T follicular helper cell (primary cell): ENCODE results near the gene VPS13D.
"Not testable (repeated sequence)": the region's sequence is repeated elsewhere in the genome, so short reads cannot be mapped to it uniquely, and the experiment has no call there.

Experiments used
- DNase-seq: peaks from one replicate; pipeline ENCODE4 v3.0.0-alpha.2; 2020; ENCODE audit warnings: low read depth

Gene VPS13D

DNA sequence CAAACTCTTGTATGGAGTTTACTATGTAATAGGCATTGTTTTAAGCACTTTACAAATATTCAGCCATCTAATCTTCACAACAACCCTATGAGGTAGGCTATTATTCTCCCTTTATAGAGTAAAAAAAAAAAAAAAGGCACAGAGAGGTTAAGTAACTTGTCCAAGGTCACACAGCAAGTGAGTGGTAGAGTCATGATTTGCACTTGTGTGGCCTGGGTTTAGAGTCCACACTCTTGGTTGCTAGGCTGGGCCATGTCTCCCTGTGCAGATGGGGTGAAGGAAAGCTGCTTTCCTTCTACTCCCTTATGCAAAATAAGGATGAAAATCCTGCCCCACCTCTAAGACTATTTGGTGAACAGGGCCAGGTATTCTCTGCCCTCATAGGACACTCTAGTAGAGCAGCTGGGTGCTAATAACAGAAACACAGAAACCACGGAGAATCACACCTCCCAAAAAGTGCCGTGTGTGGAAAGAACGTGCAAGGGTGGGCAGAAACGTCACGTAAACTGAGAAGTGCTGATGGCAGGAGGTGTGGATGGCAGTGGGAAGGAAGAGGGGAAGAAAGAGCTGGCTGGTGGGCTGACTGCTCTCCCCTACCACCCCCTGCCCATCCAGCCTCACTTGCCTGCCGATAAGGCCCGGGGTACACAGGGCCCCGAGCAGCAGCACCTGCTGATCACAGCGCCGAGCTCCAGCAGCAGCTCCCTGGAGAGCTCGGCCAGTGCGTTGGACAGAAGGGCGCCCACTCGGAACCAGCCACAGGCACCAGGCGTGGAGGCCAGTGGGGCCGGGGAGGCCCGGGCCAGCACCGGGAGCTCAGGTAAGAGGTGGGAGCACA lies 28.3 kb upstream of the VPS13D start:
- DNase-seq, result no peak

DNA sequence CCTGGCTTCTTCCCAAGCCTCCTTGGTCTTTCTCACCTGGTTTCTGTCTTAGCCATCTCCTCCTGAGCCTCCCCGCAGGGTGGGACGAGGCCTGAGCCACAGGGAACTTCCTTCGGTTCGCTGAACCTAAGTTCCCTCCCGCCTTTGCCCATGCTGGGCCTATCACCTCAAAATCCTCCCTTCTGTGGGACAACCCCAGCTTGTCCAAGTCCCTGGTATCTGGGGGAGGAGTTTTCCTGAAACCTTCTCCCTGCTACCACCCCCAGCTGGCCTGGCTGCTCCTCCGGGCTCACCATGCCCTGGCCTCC lies 27.7 kb upstream of the VPS13D start:
- no peak for DNase-seq

DNA sequence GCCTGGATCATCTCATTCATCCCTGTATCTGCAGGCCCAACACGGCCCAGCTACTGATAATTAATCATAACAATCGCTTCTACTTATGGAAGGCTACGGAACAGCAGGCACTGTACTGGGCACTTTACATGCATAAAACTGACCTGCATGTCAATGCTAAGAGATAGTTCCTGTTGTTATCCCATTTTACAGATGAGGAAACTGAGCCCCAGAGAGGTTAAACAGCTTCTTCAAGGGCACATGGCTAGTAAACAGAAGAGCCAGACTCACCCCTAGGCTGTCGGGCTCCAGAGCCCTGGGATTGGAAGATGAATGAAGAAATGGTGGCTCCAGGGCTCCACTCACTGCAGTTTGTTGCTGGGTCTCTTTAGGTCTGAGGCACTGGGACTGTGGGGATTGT lies 27.3 kb upstream of the VPS13D start:
- no peak for DNase-seq

DNA sequence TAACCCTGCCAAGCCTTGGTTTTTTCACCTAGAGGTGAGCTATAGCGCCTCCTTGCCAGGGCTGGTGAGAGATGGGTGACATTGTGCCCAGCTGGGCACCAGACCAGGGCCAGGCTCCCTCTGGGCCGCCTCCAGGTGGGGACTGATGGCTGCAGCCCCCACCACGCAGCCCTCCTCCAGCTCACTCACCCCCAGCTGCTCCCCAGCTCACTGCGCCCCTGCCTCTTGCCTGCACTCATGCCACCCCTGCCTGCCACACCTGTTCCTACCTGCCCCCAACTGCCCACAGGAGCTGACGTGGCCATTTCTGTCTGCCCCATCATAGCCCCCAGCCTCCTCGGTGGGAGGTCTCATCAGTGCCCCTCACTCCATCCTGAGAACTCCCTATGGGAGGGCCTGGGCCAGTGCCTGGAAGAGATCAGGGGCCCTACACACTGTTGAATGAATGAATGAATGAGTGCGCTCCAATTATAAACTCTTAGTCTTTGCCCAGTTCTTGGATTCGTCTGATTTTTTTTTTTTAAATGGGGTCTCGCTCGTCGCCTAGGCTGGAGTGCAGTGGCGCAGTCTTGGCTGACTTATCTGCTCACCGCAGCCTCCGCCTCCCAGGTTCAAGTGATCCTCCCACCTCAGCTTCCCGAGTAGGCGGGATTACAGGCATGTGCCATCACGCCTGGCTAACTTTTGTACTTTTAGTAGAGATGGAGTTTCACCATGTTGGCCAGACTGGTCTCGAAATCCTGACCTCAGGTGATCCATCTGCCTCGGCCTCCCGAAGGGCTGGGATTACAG lies 26.4 kb upstream of the VPS13D start:
- no peak for DNase-seq

DNA sequence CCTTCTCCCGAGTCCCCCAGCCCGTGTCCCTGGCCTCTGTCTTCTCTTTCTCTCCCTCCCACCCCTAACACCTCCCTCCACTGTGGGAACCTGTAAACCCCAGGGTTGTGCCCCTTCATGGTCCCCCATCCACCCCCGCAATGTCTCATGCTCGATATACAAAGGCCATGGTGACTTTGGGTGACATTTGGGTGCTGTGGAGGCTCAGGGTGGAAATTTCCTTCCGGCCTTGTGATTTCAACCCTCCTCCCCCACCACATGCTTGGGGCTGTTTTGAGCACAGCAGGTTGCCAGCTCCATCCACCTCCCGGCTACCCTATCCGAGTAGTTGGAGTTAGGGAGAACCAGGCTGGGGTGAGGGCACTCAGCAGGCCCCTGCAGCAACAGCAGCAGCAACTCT lies 25.7 kb upstream of the VPS13D start:
- no peak for DNase-seq

DNA sequence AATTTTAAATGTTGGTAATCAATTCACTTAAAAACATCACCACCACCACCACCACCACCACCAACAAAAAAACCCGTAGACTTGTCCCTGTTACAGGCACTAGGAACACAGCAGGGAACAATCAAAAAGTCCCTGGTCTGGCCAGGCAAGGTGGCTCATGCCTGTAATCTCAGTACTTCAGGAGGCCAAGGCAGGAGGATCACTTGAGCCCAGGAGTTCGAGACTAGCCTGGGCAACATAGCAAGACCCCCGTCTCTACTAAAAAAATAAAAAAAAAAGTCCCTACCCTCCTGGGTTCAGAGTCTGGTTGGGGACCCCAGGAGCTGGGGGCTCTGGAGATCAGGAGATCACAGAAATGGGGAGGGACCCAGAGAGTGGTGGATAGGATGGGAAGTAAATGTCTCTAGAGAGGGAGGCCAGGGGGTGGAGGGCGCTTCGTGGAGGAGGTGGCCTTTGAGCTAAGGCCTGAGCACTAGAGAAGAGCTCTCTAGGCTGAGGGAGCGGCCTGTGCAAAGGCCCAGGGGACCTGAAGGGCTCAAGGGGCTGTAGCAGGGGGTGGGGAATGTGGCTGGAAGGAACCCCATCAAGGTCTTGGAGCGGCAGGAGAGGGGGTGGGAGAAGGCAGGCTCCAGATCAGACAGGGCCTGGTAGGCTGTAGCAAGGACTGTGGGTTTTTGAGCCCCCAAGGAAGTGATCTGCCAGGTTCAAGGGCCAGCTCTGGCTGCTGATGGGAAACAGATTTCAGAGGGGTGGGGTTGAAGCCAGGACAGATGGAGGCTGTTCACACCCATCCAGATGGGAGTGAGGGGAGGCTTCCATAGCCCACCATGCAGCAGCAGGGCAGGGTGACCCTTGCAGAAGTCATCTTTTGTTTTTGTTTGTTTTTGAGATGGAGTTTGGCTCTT lies 24.8 kb upstream of the VPS13D start:
- no peak for DNase-seq

DNA sequence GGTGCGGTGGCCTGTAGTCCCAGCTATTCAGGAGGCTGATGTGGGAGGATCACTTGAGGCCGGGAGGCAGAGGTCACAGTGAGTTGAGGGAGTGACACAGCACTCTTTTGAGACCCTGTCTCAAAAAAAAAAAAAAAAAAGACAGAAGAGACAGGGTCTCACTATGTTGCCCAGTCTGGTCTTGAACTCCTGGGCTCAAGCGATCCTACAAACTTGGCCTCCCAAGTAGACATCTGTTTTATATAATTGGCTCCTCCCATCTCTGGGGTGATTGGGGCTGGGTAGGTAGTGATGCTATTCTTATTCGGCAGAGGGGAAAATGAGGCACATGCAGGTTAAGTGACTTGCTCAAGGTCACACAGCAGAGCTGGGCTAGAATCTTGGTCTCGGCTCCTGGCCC lies 23.6 kb upstream of the VPS13D start:
- no peak for DNase-seq

DNA sequence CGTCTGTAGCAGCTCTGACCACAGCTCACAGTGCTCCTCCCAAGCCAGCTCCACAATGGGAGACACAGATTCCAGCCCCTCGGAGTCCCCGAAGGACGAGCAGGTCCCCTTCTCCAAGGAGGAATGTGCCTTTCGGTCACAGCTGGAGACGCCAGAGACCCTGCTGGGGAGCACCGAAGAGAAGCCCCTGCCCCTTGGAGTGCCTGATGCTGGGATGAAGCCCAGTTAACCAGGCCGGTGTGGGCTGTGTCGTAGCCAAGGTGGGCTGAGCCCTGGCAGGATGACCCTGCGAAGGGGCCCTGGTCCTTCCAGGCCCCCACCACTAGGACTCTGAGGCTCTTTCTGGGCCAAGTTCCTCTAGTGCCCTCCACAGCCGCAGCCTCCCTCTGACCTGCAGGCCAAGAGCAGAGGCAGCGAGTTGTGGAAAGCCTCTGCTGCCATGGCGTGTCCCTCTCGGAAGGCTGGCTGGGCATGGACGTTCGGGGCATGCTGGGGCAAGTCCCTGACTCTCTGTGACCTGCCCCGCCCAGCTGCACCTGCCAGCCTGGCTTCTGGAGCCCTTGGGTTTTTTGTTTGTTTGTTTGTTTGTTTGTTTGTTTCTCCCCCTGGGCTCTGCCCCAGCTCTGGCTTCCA lies 22.9 kb upstream of the VPS13D start:
- no peak for DNase-seq

DNA sequence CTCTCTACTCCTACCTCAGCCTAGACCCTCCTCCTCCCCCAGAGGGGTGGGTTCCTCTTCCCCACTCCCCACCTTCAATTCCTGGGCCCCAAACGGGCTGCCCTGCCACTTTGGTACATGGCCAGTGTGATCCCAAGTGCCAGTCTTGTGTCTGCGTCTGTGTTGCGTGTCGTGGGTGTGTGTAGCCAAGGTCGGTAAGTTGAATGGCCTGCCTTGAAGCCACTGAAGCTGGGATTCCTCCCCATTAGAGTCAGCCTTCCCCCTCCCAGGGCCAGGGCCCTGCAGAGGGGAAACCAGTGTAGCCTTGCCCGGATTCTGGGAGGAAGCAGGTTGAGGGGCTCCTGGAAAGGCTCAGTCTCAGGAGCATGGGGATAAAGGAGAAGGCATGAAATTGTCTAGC lies 21.6 kb upstream of the VPS13D start:
- no peak for DNase-seq

DNA sequence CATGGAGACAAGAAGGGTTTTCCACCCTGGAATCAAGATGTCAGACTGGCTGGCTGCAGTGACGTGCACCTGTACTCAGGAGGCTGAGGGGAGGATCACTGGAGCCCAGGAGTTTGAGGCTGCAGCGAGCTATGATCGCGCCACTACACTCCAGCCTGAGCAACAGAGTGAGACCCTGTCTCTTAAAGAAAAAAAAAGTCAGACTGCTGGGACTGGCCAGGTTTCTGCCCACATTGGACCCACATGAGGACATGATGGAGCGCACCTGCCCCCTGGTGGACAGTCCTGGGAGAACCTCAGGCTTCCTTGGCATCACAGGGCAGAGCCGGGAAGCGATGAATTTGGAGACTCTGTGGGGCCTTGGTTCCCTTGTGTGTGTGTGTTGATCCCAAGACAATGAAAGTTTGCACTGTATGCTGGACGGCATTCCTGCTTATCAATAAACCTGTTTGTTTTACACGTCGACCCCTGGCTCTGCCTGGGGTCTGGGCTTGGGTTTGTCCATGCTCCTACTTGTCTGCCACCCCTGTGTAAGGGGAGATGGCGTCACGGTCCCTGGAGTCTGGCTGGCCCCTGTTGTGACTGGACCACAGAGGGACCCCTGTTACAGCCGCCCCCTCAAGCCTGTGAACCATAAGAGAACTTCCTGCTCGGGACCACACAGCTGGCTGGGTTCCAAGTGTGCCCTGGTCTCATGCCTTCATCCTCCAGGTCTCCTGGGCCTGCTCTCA lies 20.9 kb upstream of the VPS13D start:
- DNase-seq, result peak; percentile 79

DNA sequence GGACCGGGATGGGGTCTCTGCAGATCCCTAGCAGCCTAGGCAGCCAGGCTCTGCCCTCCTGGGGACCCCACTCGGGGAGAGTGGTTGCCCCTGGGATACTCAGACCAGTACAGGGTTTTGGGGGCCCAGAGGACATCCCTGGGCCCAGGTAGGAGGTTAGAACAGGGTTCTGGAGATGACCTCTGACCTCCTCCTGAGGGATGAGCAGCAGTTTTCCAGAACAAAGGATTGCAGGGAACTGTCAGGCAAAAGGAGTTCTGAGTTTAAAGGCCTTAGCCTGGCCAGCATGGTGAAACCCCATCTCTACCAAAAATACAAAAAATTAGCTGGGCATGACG lies 20.4 kb upstream of the VPS13D start:
- DNase-seq, result no peak

DNA sequence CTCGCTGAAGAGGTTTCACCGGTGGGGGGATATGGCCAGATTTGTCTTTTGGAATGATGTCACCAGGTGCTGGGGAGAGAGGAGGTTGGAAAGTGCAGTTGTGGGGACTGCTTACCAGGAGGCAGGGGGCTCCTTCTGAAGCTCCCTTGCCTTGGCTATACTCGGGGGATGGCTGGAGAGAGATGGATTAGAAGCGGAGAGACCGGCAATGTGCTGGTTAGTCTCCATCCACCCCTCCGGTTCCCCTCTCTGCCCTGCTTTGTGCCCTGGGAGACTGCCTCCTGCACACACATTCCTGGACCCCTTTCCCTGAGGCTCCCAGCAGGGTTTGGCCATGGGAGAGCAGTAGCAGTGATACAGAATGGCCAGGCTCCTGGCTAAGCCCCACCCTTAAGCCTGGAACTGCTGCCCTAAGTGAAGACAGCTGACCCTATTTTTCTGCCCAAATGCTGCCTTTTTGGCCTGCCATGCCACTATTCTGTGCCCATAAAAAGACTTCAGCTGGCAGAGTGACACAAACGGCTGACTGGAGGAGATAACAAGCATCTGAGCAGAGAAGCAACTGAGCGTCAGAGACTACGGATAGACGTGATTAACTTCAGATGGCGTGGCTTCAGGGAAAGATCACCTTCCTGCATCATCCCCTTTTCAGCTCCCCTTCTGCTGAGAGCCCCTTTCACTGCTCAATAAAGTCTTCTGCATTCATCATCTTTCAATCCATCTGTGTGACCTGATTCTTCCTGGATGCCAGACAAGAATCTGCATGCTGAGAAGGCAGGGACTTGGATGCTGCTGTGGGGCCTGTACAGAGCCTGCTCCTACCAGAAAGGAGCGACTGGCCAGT lies 14.5 kb upstream of the VPS13D start:
- DNase-seq, result no peak

DNA sequence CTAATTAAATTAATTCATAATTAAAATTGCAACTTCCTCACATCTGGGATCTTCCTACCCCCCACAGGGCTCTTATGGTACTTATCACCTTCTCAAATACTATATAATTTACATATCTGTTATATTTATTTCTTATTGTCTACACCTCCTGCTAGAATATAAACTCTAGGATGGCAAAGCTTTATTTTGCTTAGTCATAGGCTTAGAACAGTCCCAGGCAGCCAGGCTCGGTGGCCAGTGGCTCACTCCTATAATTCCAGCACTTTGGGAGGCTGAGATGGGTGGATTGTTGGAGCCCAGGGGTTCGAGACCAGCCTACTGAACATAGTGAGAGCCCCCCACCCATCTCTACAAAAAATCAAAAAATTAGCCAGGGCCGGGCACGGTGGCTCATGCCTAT lies 10.0 kb upstream of the VPS13D start:
- no peak for DNase-seq

DNA sequence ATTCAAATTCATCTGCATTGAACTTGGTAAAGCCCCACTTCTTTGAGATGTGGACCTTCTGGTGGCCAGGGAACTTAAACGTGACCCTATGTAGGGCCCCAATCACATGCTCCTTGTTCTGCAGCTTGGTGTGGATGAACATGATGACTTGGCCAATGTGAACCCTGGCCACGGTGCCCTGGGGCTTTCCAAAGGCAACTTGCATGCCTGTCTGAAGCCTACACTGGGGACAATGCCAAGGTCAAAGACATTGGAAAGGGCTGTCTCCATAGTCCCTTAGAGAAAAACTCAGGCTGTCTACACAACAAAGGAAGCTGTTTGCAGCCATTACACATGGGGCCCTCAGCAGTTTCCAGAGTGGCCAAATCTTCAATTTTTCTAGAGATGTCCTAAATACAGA lies 8.9 kb upstream of the VPS13D start:
- DNase-seq, result no peak

DNA sequence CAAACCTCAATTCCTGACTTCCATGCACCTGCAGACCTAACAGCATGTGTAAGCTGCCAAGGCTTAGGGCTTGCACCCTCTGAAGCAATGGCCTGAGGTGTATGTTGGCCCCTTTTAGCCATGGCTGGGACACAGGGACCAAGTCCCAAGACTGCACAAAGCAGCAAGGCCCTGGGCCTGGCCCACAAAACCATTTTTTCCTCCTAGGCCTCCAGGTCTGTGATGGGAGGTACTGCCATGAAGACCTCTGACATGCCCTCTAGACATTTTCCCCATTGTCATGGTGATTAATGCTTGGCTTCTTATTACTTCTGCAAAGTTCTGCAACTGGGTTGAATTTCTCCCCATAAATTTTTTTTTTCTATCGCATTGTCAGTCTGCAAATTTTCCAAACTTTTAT lies 7.1 kb upstream of the VPS13D start:
- DNase-seq, result not testable (repeated sequence)

DNA sequence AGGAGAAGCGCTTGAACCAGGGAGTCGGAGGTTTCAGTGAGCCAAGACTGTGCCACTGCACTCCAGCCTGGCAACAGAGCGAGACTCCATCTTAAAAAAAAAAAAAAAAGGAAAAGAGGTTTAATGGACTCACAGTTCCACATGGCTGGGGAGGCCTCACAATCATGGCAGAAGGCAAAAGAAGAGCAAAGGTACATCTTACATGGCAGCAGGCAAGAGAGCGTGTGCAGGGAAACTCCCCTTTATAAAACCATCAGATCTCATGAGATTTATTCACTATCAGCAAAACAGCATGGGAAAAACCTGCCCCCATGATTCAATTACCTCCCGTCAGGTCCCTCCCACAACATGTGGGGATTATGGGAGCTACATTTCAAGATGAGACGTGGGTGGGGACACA lies 5.7 kb upstream of the VPS13D start:
- not testable (repeated sequence) for DNase-seq

DNA sequence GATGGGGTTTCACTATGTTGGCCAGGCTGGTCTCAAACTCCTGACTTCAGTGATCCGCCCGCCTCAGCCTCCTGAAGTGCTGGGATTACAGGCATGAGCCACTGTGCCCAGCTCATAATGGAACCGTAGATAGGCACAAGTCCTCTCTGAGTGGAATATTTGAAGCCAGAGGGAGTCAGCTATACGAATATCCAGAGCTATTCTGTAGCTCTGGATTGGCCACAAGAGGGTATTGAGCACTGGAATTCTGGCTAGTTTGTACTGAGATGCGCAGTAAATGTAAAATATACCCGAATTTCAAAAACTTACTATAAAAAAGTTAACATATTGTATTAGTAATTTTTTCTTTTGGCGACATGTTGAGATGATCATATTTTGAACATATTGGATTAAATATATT lies 851 bp upstream of the VPS13D start:
- no peak for DNase-seq

DNA sequence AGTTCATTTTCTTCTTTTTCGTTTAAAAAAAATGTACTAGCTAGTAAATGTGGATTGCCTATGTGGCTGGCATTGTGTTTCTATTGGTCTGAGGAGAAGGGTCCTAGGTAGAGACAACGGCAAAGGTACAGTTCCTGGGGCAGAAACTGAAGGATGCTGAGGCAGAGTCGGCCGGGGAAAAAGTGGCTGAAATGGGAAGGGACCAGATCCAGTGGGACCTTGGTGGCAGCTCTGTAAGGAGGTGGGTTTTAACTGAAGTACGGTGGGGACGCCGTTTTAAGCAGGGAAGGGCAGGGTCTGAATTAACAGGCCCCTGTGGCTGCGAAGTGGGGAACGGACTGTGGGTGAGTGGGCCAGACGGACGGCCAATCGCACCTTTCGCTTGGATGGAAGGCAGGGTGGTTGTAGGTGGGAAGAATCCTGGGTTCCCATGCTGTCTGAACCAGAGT lies 420 bp upstream of the VPS13D start:
- DNase-seq, result no peak

DNA sequence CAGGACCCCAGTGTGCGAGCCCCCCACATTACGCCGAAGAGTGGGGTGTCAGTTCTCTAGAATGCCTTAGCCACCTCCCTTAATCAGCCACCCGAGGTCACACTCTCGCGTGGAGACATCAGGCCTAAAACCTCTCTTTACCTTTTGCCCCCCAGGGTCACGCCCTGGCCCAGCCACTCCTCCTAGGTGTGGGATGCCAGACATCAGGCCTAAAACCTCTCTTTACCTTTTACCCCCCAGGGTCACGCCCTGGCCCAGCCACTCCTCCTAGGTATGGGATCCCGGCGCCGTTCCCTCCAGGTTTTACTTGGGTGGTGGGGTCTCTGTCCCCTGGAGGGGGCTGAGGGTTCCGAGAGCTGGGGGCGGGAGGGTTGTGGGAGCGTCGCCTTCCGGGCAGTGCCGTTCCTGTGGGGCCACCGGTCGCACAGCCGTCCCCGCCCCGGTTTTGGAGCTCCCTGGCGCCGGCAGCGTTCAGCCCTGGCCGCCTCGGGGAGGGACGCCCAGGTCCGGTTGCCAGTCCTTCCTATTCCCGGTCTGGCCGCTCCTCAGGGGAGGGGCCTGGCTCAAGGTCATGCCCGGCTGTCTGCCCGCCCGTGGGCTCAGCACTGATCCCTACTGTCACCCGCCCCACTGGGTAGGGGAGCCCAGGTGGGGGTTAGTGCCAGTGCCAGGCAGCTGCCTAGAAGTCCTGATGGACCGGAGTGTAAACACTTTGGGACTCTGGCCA lies 882 bp downstream of the VPS13D start:
- no peak for DNase-seq

DNA sequence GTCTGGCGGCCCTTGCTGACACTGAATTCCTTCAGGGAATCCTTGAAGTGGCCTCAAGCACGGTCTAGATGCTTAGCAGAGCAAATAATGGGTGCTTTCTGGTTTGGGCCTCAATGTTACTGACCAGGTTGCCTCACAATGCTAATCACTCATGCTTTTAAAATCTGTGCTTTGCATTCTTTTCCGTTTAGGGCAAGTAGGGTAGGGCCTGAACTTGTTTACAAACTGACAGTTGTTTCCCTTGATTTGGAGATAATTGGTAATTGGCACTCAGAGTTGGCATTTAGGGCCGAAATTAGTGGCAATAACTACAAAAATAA lies 1.4 kb downstream of the VPS13D start:
- DNase-seq, result no peak
